Stimulated activated CD8-positive, alpha-beta memory T cell treated with anti-CD3 and anti-CD28 coated beads, Interleukin-12 subunit alpha, Interleukin-12 subunit beta, amount 100 ng/mL, for 24 hours (primary cell): ENCODE results near the gene SLC6A8.
"Not testable (repeated sequence)": the region's sequence is repeated elsewhere in the genome, so short reads cannot be mapped to it uniquely, and the experiment has no call there.

Source experiments
- DNase-seq: peaks from one replicate; pipeline ENCODE4 v3.0.0-alpha.2; 2020; ENCODE audit errors: extremely low read depth

The SLC6A8 gene

DNA sequence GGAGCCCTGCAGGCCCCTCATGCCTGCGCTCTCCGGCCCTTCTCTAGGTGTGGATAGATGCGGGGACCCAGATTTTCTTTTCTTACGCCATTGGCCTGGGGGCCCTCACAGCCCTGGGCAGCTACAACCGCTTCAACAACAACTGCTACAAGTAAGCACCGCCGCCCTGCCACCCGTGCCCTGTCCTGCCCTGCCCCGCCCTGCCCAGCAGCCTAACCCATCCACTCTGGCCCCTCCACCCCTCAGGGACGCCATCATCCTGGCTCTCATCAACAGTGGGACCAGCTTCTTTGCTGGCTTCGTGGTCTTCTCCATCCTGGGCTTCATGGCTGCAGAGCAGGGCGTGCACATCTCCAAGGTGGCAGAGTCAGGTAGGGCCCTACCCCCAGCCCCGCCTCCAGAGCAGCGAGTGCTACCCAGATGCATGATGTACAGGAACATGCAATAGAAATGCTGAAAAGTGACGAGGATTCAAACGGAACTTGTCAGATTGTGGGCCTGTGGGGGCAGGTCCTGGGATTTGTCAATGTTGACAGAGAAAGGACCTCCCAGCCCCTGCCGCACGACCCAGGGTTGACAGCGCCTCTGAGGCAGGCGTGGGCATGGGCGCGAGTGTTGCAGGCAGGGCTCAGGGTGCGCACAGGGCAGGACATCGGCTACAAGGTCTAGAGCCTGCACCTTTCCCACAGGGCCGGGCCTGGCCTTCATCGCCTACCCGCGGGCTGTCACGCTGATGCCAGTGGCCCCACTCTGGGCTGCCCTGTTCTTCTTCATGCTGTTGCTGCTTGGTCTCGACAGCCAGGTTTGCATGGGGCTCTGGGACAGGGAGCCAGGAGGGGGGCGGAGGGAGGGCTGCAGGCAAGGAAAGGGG, 5.7 kb downstream of the SLC6A8 start:
- no peak for DNase-seq

DNA sequence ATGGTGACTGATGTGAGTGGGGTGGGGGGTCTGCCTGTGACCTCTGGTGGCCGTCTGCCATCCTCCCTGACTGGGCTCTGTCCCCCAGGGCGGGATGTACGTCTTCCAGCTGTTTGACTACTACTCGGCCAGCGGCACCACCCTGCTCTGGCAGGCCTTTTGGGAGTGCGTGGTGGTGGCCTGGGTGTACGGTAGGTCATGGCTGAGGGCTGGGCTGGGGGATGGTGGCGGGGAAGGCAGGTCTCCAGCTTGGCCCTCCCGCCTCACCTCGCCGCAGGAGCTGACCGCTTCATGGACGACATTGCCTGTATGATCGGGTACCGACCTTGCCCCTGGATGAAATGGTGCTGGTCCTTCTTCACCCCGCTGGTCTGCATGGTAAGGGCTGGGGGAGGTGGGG, 6.5 kb downstream of the SLC6A8 start:
- DNase-seq, result not testable (repeated sequence)

DNA sequence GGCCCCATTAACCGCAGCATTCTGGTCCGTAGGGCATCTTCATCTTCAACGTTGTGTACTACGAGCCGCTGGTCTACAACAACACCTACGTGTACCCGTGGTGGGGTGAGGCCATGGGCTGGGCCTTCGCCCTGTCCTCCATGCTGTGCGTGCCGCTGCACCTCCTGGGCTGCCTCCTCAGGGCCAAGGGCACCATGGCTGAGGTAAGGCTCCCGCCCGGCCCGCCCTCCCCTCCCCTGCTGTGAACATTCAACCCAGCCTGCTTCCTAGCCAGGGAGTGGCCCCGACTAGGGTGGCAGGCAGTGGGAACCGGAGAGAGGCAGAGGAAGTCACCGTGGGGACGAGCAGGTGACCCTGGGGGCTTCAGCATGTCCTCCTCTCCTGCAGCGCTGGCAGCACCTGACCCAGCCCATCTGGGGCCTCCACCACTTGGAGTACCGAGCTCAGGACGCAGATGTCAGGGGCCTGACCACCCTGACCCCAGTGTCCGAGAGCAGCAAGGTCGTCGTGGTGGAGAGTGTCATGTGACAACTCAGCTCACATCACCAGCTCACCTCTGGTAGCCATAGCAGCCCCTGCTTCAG, 7.1 kb downstream of the SLC6A8 start:
- DNase-seq, result no peak

DNA sequence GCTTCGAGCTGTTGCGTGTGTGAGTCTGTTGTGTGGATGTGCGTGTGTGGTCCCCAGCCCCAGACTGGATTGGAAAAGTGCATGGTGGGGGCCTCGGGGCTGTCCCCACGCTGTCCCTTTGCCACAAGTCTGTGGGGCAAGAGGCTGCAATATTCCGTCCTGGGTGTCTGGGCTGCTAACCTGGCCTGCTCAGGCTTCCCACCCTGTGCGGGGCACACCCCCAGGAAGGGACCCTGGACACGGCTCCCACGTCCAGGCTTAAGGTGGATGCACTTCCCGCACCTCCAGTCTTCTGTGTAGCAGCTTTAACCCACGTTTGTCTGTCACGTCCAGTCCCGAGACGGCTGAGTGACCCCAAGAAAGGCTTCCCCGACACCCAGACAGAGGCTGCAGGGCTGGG, 8.4 kb downstream of the SLC6A8 start:
- no peak for DNase-seq

DNA sequence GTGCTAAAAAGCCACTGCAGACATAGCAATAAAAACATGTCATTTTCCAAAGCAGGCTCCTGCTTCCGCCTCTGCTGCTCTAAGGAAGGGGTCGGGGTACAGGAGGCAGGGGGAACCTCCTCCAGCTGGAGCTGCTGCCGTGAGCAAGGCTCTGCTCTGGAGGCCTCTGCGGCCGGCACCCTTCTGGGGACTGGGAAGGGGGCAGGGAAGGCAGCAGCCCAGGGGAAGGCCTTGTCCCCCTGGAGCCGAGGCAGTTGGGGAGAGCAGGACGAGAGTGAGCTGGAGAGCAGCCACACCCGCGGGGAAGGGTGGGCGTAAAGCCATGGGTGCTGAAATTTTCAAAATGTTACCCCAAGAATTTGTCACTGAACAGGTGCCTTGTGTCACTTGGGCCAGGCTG, 8.8 kb downstream of the SLC6A8 start:
- not testable (repeated sequence) for DNase-seq

DNA sequence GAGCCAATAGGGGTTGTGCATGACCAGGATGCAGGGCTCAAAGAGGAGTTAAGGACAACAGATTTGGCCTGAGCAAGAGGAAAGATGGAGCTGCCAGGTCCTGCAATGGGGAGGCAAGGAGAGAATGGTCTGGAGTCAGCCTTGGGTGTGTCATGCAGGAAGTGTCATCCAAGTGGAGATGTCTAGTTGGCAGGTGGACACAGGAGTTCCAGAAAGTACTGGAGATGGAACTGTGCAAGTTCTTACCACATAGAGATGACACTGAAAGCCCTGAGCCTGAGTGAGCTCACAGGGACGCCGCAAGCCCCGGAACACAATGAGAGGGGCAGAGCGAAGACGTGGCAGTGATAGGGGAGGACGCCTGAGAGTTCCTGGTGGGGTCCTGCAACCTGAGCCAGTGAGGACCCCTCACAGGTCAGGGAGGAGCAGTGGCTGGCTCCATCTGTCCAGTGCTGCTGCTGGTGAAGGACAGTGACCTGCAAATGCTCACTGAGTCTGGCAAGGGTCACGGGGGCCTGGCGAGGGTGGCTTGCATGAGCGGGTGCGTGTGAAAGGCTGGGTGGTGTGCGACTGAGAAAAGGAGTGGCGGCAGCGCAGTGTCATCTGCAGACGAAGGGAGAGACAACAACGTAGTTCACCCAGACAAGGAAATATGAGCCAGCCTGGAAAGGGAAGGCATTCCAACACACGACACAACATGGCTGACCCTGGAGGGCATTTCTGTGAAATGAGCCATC, 9.4 kb downstream of the SLC6A8 start:
- not testable (repeated sequence) for DNase-seq

DNA sequence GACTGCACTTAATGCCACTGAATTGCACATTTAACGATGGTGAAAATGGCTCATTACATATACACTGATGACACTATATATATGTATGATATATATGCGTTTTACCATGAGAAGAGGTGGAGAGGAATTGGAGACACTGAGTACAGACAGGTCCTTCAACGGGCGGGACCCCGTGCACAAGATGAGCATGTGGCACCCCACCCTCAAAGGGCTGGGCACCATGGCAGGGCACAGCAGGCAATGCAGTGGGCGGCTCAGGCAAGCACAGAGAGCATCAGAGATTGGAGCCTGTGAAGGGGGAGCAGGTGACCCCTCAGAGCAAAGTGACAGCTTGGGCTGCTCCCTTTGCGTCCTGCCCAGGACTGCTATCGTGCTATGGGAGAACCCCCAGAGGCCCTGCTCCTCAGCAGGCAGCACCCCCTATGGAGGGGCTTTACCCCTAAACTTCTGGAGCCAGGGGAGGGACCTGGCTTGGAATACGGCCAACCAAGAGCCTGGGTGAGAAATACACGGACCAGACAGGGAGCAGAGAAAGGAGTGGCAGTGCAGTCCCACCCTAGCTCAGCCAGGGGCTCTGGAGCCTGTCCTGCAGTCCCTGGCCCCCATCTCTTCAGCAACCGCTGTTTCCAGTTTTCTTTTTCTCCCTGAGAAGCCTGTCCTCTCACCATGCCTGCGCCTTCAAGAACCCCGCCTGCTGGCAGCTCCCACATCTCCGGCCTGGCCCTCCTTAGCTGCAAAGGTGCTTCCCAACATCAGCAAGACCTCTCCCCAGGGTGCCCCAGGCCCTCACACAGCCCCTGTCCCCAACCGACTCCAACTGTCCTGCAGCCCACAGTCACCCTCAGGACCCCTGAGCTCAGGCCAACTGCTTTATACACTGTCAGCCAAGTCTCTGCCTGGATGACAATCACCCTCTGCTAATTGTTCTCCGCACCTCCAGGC, 10.5 kb downstream of the SLC6A8 start:
- no peak for DNase-seq

DNA sequence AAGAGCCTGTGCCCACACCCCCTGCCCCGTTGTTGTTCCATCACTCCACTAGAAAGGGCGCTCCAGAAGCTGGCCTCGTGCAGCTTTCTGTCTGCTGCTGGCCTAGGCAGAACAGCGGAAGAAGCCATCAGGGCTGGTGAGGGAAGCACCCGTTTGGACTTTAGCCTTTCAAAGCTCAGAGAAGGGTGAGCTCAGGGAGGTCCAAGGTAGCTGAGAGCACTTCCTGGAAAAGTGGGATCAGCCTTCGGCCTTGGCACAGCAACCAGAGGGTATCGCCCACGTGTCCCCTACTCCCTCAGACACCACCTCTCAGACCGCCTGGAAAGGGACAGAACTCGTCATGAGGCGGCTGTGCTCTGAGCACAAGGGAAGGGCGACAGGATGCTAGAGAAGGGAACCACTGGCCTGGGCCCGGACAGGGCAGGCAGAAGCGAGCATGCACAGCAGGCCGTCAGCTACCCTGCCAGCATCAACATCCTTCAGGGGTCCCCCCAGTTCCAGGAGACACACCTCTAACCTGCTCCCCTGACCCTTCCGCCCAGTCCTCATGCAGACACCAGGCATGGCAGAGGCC, 11.6 kb downstream of the SLC6A8 start:
- DNase-seq, result not testable (repeated sequence)

DNA sequence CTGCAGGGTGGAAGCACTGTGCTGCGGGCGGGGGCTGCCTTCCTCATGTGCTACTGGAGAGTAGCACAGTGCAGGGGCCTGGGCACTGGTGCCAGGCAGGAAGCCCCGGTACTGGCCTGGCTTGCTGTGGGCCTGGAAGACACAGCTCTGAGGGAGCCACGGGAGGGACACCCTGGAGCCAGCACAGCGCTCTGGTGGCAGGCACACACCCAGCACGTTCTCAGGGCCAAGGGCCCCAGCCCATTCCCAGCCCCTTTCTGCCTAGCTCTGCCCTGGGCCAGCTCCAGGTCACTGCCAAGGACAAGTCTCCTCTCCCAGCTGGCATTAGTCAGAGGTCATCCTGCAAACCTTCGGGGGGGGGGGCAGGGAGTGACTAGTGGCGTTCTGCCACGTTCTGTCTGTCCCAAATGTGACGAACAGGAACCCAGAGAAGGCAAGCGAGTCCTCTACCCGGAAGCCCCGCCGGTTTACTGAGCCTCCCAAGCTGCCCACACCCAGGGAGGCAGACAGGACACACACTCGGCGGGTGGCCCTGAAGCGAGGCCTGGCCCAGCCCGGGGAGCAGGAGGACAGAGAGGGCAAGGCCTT, 12.2 kb downstream of the SLC6A8 start:
- DNase-seq, result not testable (repeated sequence)

DNA sequence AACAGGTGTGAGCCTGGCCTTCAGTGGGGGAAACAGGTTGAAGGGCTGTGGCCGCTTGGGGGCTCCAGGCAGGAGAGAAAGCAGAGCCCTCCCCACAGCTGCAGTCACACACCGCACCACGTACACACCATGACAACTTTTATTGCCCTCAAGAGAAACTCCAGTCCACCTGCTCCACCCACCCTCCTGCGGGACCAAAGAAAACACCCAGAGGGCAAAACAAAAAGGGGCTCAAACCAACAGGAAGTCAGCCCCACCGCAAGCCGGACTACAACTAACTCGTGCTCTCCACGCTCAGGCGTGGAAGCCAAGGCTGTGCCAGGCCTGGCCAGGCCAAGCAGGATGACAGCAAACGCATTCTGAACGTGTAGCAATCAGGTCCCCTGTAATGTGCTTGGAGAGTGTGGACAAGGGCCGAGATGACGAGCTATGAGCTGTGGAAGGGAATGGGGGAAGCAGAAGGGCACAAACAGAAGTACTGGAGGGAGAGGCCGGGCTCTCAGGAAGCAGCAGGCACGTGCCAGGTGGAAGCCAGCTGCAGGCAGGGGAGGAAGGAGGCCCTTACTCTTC, 12.7 kb downstream of the SLC6A8 start:
- no peak for DNase-seq

DNA sequence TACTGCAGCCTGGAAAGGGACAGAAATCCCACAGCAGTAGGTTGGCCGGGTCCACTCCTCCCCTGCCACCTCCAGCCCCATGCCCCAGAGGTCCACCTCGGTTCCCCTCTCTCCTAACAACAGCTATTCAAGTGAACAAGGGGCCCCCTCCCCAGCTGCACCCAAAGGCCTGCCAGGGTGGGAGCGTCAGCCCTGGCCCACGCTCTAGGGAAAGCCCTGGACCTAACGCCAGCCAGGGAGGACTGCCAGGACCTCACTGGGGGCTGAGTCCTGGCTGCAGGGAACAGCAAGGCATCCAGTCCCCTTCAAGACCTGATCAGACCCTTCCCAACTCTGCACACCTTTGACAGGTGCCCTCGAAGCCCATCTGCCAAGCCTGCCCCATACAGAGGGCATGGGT, 13.2 kb downstream of the SLC6A8 start:
- DNase-seq, result no peak

DNA sequence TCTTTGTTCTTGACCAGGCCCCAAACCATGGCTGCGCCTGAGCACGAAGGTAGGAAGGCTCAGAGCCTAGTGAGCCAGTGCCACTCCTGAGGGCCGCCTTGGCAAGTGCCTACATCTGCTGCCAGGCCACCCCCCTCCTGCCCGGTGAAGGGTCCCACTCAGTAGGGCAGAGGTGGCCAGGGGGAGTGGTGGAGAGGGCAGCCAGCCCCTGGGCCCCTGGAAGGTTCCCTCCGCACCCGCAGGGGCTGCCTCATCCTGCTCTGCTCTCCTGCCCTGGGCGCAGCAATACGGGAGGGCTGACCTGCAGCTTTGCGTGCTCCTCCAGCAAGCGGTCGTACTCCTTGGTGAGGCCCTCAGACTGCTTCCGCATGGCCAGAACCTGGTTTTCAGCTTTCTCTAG, 14.0 kb downstream of the SLC6A8 start:
- DNase-seq, result no peak

DNA sequence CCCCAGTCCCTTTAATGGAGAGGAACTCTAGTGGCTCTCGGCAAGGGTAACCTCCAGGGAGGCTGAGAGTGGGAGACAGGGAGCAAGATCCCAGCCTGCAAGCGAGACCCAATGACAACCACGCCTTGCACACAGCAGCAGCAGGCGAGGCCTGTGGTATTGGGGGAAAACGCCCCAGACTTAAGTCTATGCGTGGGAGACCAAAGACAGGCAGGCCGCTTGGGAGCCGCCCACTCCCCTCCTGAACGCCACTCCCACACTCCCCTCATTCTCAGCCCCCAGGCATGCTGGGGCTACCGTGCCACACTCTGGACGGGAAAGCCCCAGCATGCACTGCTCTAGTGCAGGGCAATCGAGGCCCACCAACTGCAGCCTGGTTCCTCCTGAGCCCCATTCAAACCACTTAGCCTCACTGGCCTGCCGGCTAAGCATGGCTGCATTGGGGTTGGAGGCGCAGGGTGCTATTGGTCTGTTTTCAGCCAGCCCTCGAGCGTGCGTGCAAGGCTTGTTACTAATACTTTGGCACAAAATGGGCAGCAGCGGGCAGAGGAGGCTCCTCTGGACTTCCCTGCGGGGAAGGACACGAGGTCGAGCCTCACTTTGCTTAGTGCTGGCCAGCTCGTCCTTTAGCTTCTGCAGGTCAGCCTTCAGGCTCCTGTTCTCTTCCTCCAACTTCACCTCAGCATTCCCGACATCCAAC, 14.8 kb downstream of the SLC6A8 start:
- DNase-seq, result no peak

DNA sequence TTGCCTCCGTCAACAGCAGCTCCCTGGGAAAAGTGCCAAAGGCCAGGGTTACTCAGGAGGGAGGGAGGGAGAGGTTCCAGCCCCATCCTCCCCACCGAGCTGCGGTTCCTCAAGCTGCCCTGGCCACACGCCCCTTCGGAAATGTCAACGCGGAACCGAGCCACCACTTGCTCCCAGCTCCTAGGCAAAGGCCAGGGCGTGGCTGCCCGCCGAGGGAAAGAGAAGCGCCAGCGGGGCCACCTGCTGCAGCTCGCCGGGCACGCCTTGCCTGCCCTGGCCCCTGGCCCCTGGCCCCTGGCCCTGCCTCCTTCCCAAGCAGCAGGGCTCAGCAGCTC, 15.3 kb downstream of the SLC6A8 start:
- DNase-seq, result no peak

DNA sequence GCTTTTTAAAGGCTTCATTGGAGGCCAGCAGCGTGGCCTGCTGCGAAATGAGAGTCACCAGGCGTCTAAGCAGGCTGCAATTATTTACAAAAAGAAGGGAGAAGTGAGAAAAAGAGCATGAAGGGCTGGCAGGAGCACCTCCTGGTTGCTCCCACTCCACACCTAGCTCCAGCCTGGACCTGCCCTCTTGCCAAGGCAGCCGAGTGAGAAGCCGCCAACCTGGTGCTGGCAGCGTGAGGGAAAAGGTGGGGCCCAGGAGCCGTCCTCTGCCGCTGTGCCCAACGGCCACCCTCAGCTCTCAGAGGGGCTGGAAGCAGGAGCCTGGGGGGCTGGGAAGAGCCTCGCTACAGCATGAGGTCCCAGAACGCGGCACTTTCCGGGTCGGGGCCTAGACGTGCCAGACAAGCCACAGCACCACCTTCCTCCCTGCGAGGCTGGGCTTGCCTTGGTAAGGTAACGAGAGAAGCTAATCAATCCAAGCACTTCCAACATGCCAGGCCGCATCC, 16.3 kb downstream of the SLC6A8 start:
- DNase-seq, result no peak

DNA sequence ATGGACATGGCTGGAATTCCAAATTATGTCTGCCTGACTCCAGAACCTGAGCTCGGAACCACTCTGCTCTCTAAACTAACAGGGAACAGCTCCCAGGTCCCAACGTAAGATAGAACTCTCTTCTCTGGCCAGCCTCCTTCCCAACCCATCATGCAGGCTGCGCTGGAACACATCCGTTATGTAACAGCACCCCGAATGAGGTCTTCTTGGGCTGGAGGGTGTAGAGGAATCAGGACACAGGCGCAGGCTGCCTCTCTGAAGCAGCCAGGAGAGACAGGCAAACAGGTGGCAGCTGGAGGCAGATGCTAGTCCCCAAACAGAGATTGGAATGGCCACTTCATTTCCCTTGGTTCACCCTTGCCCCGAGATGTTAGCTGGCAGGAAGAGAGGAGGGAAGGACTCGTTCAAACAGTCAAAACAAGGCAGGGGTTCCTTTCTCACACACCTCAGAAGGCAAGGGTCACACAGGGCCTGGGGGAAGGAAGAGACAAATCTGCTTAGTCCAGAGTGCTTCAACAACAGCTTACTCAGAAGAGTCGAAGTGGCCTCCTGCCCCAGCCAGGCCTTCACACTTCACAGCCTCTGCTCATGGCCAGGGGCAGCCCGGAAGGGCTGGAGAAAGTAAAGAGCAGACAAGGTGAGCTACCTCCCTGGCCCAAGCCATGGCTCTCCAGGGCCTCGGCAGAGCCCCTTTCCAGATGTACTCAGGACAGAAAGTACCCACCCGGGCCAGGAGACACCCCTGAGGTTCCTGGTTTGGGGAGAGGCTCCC, 17.1 kb downstream of the SLC6A8 start:
- not testable (repeated sequence) for DNase-seq

DNA sequence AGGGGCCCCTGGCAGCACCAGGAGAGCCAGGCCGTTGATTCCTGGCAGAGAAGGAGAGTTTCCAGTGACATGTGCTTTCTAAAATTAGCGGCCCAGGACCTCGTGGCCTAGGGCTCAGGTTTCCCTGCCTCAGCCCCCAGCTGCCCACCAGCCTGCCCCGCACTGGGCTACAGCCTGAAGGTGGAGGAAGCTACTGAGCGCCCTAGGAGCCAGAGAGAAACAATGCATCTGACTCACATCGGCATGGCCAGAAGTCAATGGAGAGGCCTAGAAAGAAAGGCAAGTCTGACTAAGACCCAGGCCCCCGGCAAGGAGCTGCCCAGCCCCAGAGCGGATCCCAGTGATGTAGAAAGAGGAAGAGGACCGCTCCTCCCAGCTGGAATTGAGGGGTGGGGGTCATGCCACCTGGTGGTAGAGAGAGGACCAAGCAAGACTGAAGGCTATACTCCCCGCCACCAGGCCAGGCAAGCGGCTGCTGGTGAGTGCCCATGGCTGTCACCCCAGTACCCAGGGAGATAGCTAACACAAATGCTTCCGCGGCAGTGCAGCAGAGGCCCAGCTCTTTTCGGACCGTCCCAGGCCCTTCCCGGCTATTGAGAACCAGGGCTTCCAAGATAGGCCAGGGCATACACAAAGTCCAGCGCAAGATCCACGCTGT, 17.8 kb downstream of the SLC6A8 start:
- not testable (repeated sequence) for DNase-seq

DNA sequence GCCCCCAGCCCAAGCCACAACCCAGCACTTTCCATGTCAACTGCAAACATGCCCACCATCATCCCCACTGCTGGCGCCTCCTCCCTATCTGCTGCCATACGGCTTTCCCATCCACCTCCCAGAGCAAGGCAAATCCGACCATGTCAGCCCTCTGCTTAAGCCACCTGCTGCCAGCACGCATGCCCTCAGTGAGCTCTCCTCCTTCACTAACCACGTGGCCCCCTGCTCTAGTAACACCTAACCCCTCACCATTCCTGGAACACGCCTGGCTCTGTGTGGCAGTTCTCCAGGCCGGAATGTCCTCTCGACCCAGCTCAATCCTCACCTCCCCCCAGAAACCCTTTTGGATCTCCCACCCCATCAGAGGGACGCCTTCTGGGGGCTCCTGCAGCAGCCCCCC, 19.1 kb downstream of the SLC6A8 start:
- DNase-seq, result no peak

DNA sequence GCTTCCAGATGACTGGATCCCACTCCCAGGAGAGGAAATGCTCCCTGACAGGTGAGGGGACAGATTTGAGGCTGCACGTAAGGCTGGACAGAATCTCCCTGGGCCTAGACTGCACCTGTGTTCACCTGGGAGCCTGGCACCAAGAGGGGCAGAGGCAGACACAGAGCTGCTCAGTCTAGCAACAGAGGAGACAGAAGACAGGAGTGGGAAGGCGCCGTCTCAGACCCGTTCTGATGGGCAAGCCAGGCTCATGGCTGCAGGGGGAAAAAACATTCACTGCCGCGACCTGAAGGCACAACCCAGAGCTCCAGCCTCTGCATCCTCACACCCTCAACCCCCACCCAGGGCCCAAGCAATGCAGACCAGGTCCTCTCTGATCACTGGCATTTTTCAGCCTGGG, 19.7 kb downstream of the SLC6A8 start:
- DNase-seq, result no peak
